Medulla oblongata (tissue), 1 donor: ENCODE results near the gene FTO.

Experiments used
- DNase-seq: peaks from one replicate; pipeline ENCODE4 v3.0.0-alpha.2; 2015; ENCODE audit errors: extremely low spot score

Gene FTO

DNA sequence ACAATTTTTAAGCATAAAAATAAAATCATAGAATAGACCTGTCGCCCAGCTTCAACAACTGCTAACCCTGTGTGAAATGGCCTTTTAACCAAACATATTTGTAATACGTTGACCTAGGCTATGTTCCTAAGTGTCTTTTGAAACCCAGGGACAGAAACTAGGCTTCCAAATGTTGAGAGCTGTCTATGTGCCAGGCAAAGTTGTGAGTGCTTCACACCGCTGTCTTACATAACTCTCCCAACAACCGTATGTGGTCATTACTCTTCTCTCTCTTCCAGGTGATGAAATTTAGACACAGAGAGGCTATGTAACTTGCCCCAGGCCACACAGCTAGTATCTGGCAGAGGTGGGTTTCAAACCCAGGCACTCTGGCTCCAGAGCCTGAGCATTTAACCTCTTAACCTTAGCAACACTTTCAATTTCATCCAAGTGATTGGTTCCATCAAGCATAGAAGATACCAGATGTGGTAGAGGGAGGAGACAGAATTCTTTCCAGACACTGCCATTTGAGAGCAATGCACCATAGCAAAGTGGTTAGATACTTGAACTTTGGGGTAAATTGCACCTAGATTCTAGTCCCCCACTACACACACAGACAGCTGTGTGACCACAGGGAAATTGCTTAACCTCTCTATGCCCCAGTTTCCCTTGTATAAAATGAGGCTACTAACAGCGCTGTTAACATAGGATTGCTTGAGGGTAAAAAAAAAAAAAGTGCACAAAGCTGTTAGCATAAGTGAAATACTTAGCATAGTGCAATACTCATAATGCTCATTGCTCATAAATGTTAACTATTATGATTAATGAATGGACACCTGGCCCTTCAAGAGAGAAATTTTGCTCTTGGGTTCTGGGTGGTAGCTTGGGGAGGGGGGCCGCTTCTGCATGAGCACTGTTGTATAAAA, 422.0 kb downstream of the FTO start:
- DNase-seq = no peak

DNA sequence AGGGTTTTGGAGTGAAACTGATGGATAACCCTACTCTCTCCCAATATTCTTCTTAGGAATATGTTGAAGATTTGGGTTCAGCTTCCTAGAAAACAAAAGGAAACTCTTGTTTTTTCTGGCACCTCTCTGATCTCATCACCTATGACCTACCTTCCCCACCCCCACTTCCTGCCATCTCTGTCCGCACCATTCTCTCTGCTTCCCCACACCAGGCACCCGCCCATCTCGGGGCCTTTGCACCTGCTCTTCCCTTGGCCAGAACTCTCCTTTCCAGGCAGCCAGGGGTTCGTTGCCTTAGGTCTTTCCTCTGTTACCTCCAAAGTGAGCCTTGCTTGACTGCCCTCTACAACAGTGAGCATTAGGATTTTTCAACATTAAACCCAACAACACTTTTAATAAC, 423.0 kb downstream of the FTO start:
- no peak for DNase-seq

DNA sequence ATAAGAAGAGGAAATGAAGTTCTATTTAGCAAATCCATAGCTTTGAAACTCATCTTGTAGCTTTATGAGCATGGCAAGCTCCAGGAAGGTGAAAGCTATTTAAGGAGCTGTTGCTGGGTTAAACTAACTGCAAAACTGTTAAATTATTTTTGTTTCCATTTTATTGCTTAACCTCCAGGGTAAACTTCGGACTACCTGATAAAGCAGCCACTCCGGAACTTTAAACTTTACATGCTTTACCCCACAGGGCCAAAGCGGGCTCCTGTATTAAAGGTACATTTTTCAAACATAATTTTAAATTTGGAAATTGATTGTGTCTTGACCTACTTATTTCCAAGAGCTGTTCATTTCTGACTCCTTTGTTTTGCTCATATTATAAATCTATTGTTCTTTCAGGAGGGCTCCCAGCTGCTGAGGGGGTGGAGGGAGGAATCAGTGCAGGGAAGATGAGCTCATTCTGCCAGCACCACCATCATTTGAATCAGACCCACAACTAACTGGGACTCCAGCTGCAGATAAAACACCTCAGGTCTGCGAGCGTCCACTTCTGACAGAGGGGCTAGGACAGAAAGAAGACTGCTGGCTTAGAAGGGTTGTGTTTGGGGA, 424.8 kb downstream of the FTO start:
- DNase-seq = no peak

DNA sequence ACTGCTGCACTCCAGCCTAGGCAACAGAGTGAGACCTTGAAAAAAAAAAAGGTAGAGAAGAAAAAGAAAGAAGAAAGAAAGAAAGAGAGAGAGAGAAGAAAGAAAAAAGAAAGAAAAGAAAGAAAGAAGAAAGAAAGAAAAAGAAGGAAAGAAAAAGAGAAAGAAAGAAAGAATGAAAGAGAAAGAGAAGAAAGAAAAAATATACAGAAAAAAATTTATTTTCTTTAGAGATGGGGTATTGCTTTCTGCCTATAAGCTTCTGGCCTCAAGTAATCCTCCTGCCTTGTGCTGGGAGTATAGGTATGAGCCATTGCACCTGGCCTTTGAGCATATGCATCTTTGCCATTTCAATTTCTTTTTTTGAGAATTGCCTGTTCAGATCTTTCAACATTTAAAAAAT, 425.9 kb downstream of the FTO start:
- no peak for DNase-seq

DNA sequence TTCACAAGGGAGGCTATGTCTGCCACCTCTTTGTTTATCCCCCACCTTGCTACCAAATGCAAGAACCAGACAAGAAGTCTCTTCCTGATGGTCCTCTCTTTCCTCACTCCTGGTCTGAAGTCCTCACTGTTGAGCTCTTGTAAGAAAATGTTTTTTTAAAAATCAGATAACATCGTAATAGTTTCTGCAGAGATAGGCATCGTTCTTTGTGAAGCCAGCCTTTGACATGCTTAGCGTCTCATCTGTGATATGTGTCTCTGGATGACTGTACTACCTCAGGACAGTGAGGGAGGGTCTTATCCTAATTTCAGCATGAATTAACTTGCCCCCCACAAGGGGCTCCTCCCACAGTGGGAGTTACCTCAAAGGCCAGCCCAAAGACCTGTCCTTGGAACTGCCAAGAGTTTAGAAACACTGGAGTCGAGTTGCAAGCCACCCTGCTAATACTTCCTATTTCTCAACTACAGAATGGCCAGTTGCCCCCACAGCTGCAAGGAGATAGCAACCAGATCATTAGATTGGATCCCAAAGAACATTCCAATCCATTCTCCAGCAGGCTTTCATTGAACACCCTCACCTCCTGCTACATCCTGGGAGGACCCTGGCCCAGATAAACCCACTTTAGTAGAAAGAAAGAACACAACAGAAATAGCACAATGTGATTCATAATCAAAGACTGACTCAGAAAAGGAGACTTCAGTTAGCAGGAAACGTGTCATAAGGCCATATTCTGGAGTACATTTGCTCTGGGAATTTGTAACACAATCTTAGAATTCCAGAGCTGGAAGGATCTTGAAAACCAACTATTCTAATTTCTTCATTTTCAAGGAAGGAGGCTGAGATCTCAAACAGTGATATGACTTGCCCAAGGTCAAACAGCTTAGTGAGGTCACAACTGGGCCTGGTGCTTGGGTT, 431.7 kb downstream of the FTO start:
- DNase-seq = no peak

DNA sequence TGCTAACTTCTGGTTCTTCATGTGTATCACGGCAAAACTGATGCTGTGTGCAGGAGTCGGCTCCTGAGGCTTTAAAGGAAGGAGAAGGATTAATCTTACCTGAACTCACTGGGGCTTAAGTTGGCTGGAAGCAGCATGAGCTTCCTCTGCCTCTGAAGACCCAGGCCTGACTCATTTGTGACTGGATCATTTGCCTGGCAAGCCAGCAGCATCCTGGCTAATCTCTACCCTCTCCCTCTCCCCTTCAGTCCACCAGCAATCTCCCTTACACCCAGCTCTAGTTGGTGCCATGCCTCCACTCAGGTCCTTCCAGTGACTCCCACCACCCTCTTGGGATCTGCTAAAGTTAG, 432.3 kb downstream of the FTO start:
- DNase-seq = no peak

DNA sequence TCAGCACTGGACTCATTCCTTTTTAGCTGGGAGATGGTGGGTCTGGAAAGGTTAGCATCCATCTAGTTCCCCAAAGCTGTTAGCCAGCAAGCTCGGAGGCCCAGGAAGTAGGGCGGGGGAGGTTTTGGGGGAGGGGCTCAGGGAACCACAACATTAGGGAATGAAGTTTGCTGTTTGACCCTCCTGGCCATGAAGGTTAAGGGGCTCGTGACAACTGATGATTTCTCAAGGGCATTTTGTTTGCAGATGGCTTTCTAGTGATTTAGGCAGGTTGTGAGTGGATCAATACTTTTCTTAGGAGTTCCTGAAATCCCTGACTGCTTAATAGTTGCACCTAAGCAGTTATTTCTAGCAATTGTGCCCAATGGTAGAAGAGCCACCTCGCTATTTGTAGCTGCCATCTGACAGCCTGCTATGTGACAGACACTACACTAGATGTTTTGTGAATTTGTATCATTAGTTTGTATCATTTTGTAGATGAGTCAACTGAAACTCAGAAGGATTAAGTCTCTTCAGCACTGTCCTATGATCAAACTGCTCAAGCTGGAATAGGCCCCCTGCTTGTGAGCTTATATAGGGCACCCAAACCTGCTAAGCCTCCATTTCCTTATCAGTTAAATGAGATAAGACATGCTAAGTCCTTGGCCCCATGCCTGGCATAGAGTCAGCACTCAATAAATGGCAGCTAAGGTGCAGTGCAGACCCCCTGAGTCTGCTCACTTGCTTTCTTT, 436.3 kb downstream of the FTO start:
- DNase-seq = no peak

DNA sequence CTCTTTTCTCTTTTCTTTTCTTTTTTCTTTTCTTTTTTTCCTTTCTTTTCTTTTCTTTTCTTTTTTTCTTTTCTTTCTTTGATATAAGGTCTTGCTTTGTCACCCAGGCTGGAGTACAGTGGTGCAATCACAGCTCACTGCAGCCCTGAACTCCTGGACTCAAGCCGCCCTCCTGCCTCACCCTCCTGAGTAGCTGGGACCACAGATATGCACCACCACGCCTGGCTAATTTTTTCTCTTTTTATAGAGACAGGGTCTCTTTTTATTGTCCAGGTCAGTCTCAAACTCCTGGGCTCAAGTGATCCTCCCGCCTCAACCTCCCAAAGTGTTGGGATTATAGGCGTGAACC, 436.8 kb downstream of the FTO start:
- DNase-seq = no peak

DNA sequence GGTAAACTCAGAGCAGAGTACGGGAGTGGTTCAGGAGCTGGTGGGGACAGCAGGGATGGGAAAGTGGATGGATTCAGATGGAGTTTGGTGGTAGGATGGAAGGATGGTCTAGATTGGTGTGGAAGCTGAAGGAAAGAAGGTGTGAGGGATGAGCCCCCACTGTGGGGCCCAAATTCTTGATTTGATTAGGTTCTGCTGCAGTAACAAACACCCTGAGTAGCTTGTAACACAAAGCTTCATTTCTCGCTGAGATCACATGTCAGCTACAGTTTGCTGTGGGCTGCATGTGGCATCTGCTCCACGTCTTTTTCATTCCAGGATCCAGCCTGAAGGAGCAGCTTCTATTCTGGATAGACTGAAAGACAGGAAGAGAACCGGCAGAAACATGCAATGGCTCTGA, 438.8 kb downstream of the FTO start:
- no peak for DNase-seq

DNA sequence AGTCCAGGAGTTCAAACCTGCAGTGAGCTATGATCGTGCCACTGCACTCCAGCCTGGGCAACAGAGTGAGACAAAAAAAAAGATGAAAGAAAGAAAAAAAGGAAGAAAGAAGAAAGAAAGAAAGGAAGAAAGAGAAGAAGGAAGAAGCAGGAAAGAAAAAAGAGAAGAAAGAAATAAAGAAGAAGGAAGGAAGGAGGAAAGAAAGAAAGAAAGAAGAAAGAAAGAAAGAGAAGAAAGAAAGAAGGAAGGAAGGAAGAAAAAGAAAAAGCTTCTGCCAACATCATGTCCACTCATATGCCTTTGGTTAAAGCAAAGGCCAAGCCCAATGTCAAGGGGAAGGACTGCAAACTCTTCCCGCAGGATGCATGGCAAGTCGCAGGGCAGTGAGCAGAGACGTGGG, 439.5 kb downstream of the FTO start:
- no peak for DNase-seq

DNA sequence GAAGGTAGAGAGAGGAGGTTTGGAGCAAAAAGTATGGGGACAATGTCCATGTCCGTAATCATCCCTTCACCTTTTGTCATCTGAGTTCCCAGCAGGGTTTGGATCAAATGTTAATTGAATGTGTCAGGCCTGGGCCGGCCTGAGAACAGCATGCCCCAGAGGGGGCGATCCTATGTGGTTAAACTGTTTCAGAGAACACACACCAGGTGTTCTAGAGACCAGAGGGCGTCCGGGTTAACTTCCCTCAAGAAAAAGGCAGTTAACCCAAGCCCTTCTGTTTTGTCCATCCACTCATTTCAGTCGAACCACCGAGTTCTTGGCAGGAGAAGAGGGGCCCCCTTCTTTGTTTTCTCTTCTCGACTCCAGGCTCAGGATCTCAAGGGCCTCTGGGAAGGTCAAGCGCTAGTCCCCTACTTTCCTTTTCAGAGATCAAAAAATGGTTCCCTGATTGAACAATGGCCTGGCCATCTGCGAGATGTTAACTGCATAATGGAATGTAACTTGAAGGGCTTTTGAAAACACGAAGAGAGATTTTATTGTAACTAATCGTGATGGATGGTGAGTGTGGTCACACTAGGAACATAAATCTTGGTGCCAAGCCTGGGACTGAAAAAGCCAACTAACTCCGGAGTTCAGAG, 440.1 kb downstream of the FTO start:
- no peak for DNase-seq

DNA sequence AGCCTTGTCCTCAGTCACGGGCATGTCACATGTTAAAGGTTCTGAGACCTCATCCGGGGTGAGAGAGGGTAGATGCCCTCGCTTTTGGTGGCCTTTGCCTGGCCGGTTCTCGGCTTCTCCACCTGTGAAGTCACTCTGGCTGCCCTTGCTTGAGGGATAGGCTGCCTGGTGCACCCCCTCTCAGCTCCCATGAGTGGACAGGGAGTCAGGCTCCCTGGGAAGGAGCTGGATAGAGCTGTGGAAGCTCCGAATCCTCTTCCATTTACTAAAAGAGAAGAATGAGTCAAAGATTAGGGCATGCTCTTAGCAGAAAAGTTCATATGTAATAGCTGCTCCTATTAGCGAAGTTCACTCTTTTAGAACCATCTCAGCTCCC, 440.6 kb downstream of the FTO start:
- no peak for DNase-seq

DNA sequence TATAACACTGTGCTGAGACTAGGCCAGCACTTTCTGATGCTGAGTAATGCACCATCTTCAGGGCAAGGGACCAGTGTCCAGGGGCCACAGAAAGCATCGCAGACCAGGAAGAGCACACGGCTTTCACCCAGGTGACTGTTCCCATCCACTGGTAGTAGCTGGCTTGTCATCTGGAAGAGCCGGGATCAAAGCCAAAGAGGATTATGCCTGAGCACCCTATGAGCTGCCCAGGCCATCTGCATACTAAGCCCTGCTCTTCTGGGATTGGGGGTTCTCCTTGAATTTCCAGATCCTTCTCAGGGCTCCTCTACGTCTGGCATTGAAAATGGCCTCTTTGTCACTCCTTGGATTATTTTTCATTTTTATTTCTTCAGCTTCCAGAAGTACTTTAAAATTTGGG, 441.9 kb downstream of the FTO start:
- no peak for DNase-seq

DNA sequence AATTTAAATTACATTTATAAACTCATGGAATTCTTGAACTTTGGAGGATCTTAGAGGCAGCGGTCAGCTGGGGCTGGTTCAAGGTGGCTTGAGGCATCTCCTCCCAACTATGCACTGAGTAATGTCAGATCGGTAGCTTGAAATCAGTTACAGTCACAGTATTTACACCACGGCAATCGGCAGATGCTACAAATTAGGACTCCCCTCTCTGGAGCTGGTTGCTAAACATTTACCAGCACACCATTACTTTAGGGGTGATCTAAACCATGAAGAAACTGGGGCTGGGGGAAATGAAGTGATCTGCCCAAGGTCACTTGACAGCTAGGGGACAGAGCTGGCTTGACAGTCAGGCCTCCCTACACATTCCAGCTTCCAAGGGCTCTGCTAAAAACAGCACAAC, 445.0 kb downstream of the FTO start:
- DNase-seq = no peak

DNA sequence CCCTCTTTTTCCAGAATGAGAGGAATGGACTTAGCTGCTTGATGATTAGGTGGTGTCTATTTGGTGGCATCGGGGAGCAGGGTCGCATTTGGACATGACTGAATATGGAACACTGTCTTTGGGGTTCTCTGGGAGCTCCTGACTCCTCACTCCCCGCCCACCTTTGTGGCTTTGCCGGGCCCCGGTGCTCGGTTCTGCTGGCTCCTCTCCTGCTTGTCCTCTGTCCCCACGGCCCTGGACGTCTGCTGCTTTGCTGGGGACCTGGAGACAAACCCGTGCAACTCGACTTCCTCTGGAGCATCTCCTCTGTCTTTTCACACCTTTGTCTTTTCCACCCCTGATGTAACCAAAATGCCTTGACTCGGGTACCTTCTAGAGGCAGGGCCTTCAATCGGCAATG, 446.9 kb downstream of the FTO start:
- DNase-seq = no peak

DNA sequence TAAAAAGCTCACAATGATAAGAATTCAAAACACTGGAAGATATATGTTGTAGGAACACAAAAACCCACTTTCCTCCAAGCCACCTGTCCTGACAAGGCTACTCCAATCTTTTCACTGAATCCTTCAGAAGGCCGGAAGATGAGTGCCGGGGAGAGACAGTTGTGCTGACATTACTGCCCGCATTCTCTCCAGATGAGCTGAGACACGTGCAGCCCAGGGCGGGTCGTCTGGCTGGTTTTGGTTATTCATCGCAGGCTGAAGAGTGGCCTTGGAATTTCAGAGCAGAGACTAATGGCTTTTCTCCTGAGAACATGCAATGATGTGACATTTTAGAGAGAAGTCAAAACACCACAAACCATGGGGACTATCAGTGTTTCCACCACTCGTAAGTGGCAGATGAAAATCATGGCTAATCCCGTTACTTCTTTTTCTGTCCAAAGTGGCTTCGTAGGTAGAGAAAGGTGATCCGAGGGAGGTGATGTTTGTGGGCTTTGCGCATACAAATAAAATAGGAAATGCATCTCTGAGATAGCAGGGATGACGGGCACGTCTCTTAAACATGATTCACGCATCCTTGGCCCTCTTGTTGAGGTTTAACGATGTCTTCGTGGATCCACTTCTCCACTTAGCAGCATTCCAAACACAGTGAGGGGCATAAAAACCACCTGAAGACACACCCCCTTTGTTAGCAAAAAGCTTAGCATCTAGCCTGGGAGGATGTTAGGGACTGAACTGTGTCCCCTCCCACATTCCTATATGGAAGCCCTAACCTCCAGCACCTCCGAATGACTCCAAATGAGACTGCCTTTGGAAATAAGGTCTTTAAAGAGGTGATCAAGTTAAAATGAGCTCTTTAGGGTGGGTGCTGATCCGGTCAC, 448.6 kb downstream of the FTO start:
- no peak for DNase-seq

DNA sequence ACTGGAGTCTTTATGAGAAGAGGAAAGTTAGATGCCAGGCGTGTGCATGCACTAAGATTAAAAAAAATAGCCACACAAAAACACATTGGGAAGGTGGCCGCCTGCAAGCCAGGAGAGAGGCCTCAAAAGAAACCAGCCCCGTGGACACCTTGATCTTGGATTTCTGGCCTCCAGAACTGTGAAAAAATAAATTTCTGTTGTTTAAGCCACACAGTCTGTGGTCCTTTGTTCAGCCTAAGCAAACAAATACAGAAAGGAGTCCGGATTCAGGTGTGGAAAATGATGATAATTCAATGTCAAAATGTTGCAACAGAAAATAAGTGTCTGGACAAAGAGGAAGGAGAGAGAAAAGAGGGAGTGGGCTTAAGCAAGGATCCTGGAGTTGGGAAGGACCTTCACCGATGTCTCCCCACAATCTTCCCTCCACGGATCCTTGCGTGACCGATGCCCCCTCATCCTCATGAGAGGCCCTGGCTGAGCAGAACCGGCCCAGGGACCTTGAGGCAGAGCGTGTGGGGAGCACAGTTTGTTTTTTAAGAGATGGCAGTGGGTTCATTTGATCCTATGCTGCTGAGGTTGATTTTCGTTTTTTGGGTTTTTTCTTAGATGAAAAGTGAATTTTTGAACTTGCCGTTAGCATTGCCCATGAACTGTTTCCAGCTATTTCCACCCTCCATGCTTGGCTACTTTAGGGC, 449.4 kb downstream of the FTO start:
- DNase-seq = no peak

DNA sequence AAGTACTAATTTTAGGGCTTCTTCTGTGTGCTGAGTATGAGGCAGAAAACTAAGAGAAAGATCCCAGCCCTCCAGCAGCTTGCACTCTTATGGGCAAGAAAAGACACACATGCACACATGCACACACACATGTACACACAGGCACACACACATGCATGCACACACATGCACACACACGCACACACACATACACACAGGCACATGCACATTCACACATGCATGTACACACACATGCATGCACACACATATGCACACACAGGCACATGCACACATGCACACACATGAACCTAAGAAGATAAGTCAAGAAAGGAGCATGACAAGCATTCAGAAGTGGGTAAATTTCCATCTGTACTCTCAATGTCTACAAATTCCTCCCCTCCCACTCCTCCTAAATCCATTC, 452.4 kb downstream of the FTO start:
- DNase-seq = no peak

DNA sequence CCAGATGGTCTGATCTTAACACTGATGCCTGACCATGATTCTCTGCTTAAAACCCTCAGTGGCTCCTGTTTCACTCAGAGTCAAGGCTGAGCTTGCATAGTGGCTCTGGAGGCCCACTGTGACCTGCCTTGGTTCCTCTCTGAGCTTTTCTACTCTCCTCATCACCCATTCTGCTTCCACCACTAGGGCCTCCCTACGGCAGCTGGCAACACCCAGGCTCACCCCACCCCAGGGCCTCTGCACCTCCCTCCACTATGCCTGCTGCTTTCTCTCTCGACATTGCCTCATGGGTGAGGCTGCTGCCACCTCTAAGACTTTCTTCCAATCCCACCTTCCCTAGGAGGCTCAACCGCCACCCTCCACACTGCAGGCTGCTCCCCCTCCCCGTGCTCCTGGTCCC, 455.0 kb downstream of the FTO start:
- DNase-seq = no peak

DNA sequence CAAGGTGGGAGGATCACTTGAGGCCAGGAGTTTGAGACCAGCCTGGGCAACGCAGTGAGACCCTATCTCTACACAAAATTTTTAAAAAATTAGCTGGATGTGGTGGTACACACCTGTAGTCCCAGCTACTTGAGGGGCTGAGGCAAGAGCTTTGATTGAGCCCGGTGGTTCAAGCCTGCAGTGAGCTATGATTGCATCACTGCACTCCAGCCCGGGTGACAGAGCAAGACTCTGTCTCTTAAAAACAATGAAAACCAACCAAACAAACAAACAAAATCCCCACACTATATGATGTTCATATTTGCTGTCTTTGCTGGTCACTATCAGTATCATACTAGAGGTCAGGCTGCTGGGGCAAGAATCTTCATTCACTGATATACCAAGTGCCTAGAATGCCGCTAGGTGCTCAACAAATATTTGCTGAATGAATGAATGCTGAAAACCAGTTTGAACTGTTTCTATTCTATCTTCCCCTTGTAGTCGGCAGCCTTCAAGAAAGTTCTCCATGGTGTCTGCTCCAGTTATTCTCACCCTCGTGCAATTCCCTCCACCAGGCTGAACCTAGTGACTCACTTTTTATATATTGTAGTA, 455.6 kb downstream of the FTO start:
- no peak for DNase-seq
